MCF 10A (cell line): ENCODE results near the gene SECTM1. TPM values are rescaled to one million over a fixed set of nuclear protein-coding genes. Genes with fewer than 3 reads are reported as not detected.

Experiments
- BruUV-seq: library from RNA; stranded (reverse); fragments of 400-500 nt; replicated peaks from 2 replicates; lab custom pipeline; 2021; lab: Mats Ljungman, UMichigan
- CTCF ChIA-PET: fragments of 300-600 bp; sonication (Branson Sonifier 250); formaldehyde crosslinking; extraction: SDS; loops from one replicate; lab custom pipeline; 2021; ENCODE audit warnings: antibody characterized with exemption, inconsistent platforms; lab: Yijun Ruan, JAX
- POLR2A ChIA-PET: fragments of 300-600, 350-650 bp; sonication (Branson Sonifier 250); formaldehyde crosslinking; extraction: SDS; loops from one replicate; lab custom pipeline; 2020; ENCODE audit warnings: antibody characterized with exemption, inconsistent platforms; lab: Yijun Ruan, JAX
- DNase-seq: peaks from one replicate; pipeline ENCODE4 v3.0.0-alpha.2; 2018; ENCODE audit not compliant: unreplicated experiment
- H3K27ac Mint-ChIP-seq: one replicate; pipeline ENCODE4 v1.8.0; 2022; ENCODE audit warnings: mild to moderate bottlenecking, low read depth, mixed read lengths; ENCODE audit not compliant: unreplicated experiment
- H3K27me3 Mint-ChIP-seq: one replicate; pipeline ENCODE4 v1.8.0; 2022; ENCODE audit warnings: mixed read lengths; ENCODE audit not compliant: insufficient read depth, unreplicated experiment
- H3K36me3 Mint-ChIP-seq: one replicate; pipeline ENCODE4 v1.8.0; 2022; ENCODE audit warnings: mild to moderate bottlenecking, moderate library complexity, mixed read lengths; ENCODE audit not compliant: insufficient read depth, unreplicated experiment
- H3K4me1 Mint-ChIP-seq: one replicate; pipeline ENCODE4 v1.8.0; 2022; ENCODE audit warnings: mixed read lengths; ENCODE audit not compliant: insufficient read depth, unreplicated experiment
- H3K4me3 Mint-ChIP-seq: one replicate; pipeline ENCODE4 v1.8.0; 2022; ENCODE audit warnings: mild to moderate bottlenecking, moderate library complexity, mixed read lengths; ENCODE audit not compliant: unreplicated experiment
- H3K9me3 Mint-ChIP-seq: one replicate; pipeline ENCODE4 v1.8.0; 2022; ENCODE audit warnings: mixed read lengths; ENCODE audit not compliant: unreplicated experiment
- intact Hi-C: fragments of 100-400 bp; cut with micrococcal nuclease; formaldehyde crosslinking; loops from 2 replicates; pipeline ENCODE4 v1.14.1; 2022
- total RNA-seq: library from RNA; stranded (reverse); gene quantifications from 2 replicates; pipeline ENCODE4 v1.2.3, GENCODE V29; 2022
- TF ChIP-seq, protein P1 (sequence below): fragments of 200-600 bp; IDR thresholded peaks from one replicate; pipeline ENCODE4 v1.8.0; 2022; ENCODE audit warnings: antibody characterized with exemption, mild to moderate bottlenecking; ENCODE audit not compliant: unreplicated experiment

The SECTM1 gene
- total RNA-seq, 1 experiment from 2014 or later, result 13.4 TPM

DNA sequence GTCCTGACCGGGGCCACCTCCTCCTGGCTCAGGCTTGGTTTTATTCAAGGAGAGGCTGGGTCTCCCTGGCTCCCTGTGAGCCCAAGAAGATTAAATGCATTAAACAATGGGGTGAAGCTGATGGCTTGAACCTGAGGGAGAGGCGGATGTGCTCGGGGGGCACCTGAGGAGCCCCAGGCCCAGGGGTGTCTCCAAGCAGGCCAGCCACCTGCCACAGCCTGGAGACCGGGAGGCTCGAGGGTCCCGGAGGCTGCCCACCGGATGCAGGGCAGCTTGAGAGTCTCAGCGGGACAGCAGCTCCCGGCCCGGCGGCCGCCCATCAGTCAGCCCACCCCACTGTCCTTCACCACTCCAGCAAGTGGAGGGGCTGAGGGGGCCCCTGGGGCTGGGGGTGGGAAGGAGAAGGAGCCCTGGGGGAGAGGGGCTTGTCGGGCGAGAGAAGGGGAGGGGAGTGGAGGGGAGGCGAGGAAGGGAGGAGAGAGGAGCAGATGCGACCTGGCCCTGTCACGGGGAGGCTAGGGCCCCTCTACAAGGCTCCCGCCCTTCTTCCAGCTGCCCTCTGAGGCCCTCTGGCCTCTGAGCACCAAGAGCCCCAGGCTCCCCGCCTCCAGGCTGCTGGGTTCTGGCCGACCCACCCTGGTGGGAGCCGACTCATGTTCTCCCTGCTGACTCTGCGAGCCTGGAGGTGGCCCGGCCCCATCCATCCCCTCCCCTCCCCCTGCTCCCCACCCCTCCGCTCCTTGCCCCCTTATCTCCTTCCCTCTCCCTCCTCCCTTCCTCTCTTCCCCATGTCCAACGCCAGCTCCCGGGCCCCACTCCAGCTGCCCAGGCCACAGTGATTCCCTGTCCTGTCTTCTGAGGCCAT is 29.4 kb downstream of the SECTM1 start:
- CTCF ChIA-PET, result interaction anchor here (1.2 kb wide), 1 partner anchor 29 kb away, joined by 3 read pairs; no protein-coding TSS in a partner anchor
- Mint-ChIP-seq H3K36me3 (no peaks in the 10 kb centered on the region), H3K27ac (no peak overlapping the region), H3K9me3 (no peaks in the 10 kb centered on the region), H3K27me3 (no peaks in the 10 kb centered on the region), H3K4me3 (no peak overlapping the region), H3K4me1 (peaks cover 20% of the 10 kb centered on the region)
- TF ChIP-seq, protein P1, sequence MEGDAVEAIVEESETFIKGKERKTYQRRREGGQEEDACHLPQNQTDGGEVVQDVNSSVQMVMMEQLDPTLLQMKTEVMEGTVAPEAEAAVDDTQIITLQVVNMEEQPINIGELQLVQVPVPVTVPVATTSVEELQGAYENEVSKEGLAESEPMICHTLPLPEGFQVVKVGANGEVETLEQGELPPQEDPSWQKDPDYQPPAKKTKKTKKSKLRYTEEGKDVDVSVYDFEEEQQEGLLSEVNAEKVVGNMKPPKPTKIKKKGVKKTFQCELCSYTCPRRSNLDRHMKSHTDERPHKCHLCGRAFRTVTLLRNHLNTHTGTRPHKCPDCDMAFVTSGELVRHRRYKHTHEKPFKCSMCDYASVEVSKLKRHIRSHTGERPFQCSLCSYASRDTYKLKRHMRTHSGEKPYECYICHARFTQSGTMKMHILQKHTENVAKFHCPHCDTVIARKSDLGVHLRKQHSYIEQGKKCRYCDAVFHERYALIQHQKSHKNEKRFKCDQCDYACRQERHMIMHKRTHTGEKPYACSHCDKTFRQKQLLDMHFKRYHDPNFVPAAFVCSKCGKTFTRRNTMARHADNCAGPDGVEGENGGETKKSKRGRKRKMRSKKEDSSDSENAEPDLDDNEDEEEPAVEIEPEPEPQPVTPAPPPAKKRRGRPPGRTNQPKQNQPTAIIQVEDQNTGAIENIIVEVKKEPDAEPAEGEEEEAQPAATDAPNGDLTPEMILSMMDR, result no peak
- POLR2A ChIA-PET, result interaction anchor here (0.9 to 1.0 kb wide), 2 partner anchors 13 to 66 kb away, joined by 3 to 4 read pairs; partner anchors contain the start of gene CD7
- DNase-seq, result no peak
- BruUV-seq, result no TSS peak
- intact Hi-C loops, result no loop called here

DNA sequence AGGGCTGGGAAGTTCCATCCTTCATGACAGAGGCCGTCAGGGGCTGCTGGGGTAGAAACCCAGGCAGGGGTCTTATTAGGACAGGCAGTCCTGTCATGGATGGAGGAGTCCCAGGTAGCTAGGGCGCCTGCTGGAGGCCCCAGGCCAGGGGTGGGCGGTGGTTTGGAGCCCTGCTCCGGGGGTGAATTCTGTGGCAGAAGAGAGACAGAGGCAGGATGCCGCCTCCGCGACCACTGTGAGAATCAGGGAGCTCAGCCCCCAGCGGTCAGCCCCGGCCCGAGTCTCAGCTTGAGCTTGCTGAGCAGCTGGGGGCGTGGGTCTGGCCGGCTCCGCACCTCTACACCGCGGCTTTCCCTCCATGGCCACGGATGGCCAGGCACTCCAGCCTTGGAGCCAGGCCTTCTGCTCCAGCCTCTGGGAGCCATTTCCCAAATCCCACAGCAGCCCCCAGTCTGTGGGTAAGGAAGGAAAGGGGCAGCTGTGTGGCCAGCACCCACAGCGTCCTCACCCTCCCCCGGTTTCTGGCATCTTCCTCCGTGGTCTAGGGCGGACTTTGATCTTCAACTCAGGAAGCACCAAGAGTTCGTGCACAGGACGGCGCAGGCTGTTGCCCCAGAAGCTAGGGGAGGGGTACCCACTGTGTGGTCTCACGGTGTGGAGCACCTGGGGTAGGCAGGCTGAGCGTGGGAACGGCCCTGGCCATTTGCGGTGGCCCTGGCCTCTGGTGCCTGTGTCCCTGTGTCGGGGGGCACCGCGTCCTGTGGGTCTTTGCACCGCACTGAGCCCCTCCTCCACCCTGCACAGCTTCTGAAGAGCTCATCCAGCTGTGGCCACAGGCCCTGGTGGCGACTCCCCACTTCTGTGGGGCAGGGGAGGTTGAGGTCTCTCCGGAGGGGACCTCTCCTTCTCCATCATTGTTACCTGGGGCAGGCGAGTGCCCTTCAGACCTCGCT is 30.3 kb downstream of the SECTM1 start:
- CTCF ChIA-PET, result interaction anchor here (0.6 to 0.7 kb wide), 2 partner anchors 110 to 337 kb away, joined by 3 read pairs; no protein-coding TSS in a partner anchor
- Mint-ChIP-seq H3K27ac (no peak overlapping the region), H3K4me3 (no peak overlapping the region), H3K36me3 (no peaks in the 10 kb centered on the region), H3K27me3 (no peaks in the 10 kb centered on the region), H3K4me1 (peaks cover 21% of the 10 kb centered on the region), H3K9me3 (no peaks in the 10 kb centered on the region)
- TF ChIP-seq, protein P1, result no peak
- intact Hi-C loops, result no loop called here
- POLR2A ChIA-PET, result interaction anchor here (0.8 to 0.9 kb wide), 2 partner anchors 30 to 66 kb away, joined by 3 to 4 read pairs; partner anchors contain the start of gene SECTM1
- no peak for DNase-seq
- no TSS peak for BruUV-seq

DNA sequence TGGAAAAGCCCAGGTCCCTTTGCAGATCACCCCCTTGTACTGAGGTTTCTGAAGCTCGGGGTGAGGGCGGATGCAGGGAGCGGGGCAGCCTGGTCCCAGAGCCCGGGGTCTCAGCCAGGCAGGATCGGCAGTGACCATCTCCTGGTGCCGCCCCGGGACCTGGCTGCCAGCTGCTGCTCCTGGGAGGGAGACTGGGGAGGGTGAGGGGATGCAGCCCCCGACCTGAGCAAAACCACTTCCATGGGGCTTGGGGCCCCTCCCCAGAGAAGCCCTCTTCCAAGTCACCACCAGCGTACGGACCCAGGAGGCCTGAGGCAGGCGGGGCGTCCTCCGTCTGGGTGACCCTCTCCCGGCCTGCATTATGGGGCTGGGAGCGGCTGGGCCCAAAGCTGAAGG is 31.0 kb downstream of the SECTM1 start:
- H3K27me3 Mint-ChIP-seq, result no peaks in the 10 kb centered on the region
- POLR2A ChIA-PET, result interaction anchor here (0.8 kb wide), 1 partner anchor 30 kb away, joined by 4 read pairs; the partner anchor contains the start of gene SECTM1
- H3K36me3 Mint-ChIP-seq, result no peaks in the 10 kb centered on the region
- CTCF ChIA-PET, result interaction anchor here (0.7 kb wide), 1 partner anchor 337 kb away, joined by 3 read pairs; no protein-coding TSS in a partner anchor
- no peaks in the 10 kb centered on the region for H3K9me3 Mint-ChIP-seq
- intact Hi-C loops, result no loop called here
- no TSS peak for BruUV-seq
- H3K27ac Mint-ChIP-seq, result no peak overlapping the region
- TF ChIP-seq, protein P1, result no peak
- H3K4me1 Mint-ChIP-seq, result peaks cover 28% of the 10 kb centered on the region
- DNase-seq, result no peak
- no peak overlapping the region for H3K4me3 Mint-ChIP-seq
